T-helper 2 cell treated with Interferon-gamma antibody and Interleukin-4, amounts not matched to agents 5 μg/mL and 100 μg/mL, for 36 hours (primary cell): ENCODE data around the gene FAM53C.

Experiments used
- DNase-seq: peaks from one replicate; pipeline ENCODE4 v3.0.0; 2021; ENCODE audit warnings: low spot score
- H3K27ac Mint-ChIP-seq: one replicate; pipeline ENCODE4 v1.8.0; 2021; ENCODE audit warnings: mild to moderate bottlenecking, mixed read lengths
- H3K27me3 Mint-ChIP-seq: one replicate; pipeline ENCODE4 v1.8.0; 2021; ENCODE audit warnings: low read depth, mixed read lengths
- H3K36me3 Mint-ChIP-seq: one replicate; pipeline ENCODE4 v1.8.0; 2021; ENCODE audit warnings: low read depth, mixed read lengths
- H3K4me1 Mint-ChIP-seq: one replicate; pipeline ENCODE4 v1.8.0; 2021; ENCODE audit warnings: low read depth, mixed read lengths
- H3K4me3 Mint-ChIP-seq: one replicate; pipeline ENCODE4 v1.8.0; 2022; ENCODE audit warnings: mild to moderate bottlenecking, moderate library complexity, mixed read lengths
- H3K9me3 Mint-ChIP-seq: one replicate; pipeline ENCODE4 v1.8.0; 2021; ENCODE audit warnings: mixed read lengths

Gene FAM53C

GRCh38 chr5:138354926-138355378, 16.9 kb downstream of the FAM53C start:
- Mint-ChIP-seq H3K36me3 (peaks cover 23% of the 10 kb centered on the region), H3K4me3 (peak overlapping the region; percentile 88), H3K9me3 (peaks cover 7% of the 10 kb centered on the region), H3K4me1 (peaks cover 31% of the 10 kb centered on the region), H3K27me3 (no peaks in the 10 kb centered on the region), H3K27ac (no peak overlapping the region)
- DNase-seq, result peak; percentile 69

- no peak overlapping the region for H3K27ac Mint-ChIP-seq
- H3K4me3 Mint-ChIP-seq, result no peak overlapping the region
- H3K36me3 Mint-ChIP-seq, result peaks cover 13% of the 10 kb centered on the region
- no peaks in the 10 kb centered on the region for H3K27me3 Mint-ChIP-seq
- H3K9me3 Mint-ChIP-seq, result no peaks in the 10 kb centered on the region
- no peak for DNase-seq
- peaks cover 23% of the 10 kb centered on the region for H3K4me1 Mint-ChIP-seq
Measured at GRCh38 chr5:138359621-138360020, 21.6 kb downstream of the FAM53C start.

GRCh38 chr5:138360941-138361452, 22.9 kb downstream of the FAM53C start:
- no peaks in the 10 kb centered on the region for H3K27me3 Mint-ChIP-seq
- no peak for DNase-seq
- H3K4me3 Mint-ChIP-seq, result no peak overlapping the region
- no peaks in the 10 kb centered on the region for H3K9me3 Mint-ChIP-seq
- peaks cover 10% of the 10 kb centered on the region for H3K36me3 Mint-ChIP-seq
- peak overlapping the region; percentile 62 for H3K27ac Mint-ChIP-seq
- H3K4me1 Mint-ChIP-seq, result peaks cover 11% of the 10 kb centered on the region

GRCh38 chr5:138364576-138364975, 26.5 kb downstream of the FAM53C start:
- H3K27me3 Mint-ChIP-seq, result no peaks in the 10 kb centered on the region
- DNase-seq, result no peak
- peaks cover 13% of the 10 kb centered on the region for H3K4me1 Mint-ChIP-seq
- no peak overlapping the region for H3K27ac Mint-ChIP-seq
- peaks cover 9% of the 10 kb centered on the region for H3K36me3 Mint-ChIP-seq
- no peaks in the 10 kb centered on the region for H3K9me3 Mint-ChIP-seq
- no peak overlapping the region for H3K4me3 Mint-ChIP-seq

GRCh38 chr5:138366632-138367382, 28.7 kb downstream of the FAM53C start:
- DNase-seq, result no peak
- no peak overlapping the region for H3K4me3 Mint-ChIP-seq
- H3K27ac Mint-ChIP-seq, result no peak overlapping the region
- peaks cover 6% of the 10 kb centered on the region for H3K4me1 Mint-ChIP-seq
- no peaks in the 10 kb centered on the region for H3K9me3 Mint-ChIP-seq
- H3K27me3 Mint-ChIP-seq, result no peaks in the 10 kb centered on the region
- peaks cover 2% of the 10 kb centered on the region for H3K36me3 Mint-ChIP-seq

- Mint-ChIP-seq H3K27me3 (no peaks in the 10 kb centered on the region), H3K4me3 (no peak overlapping the region), H3K4me1 (peaks cover 6% of the 10 kb centered on the region), H3K27ac (no peak overlapping the region), H3K36me3 (peaks cover 6% of the 10 kb centered on the region), H3K9me3 (no peaks in the 10 kb centered on the region)
- DNase-seq, result no peak
Measured at GRCh38 chr5:138369261-138369660, 31.2 kb downstream of the FAM53C start.

GRCh38 chr5:138369706-138370105, 31.6 kb downstream of the FAM53C start:
- Mint-ChIP-seq H3K27ac (no peak overlapping the region), H3K36me3 (peaks cover 6% of the 10 kb centered on the region), H3K4me1 (peaks cover 6% of the 10 kb centered on the region), H3K4me3 (no peak overlapping the region), H3K27me3 (no peaks in the 10 kb centered on the region), H3K9me3 (no peaks in the 10 kb centered on the region)
- no peak for DNase-seq

DNA sequence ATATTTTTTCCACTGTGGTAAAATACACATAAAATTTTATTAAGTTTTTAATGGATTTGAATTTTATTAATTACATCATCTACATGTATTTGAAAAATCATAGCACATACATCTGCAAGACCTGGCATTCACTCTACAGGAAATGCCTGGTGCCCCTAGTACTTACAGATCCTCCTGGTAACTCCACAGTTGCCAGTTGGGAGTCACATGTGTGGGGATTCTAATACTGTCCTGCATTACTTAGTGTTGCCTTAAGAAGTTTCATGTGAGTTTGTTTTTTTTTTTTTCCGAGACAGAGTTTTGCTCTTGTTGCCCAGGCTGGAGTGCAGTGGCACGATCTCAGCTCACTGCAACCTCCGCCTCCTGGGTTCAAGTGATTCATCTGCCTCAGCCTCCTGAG, 32.5 kb downstream of the FAM53C start:
- no peak for DNase-seq
- Mint-ChIP-seq H3K4me3 (no peak overlapping the region), H3K4me1 (peaks cover 6% of the 10 kb centered on the region), H3K36me3 (peaks cover 6% of the 10 kb centered on the region), H3K27me3 (no peaks in the 10 kb centered on the region), H3K27ac (no peak overlapping the region), H3K9me3 (no peaks in the 10 kb centered on the region)

DNA sequence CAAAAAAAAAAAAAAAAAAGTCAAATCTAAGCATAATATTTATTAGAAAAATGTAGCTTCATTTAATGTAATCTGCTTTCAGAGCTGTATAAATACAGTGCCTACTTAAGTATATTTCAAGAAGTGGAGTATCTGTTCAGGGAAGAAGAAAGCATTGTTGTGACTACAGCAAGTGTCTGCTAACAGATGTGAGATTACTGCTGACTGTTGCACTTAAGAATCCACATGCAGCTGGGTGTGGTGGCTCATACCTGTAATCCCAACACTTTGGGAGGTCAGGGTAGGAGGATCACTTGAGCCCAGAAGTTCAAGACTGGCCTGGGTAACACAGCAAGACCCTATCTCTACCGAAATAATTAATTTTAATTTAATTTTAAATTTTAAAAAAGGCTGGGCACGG, 33.4 kb downstream of the FAM53C start:
- Mint-ChIP-seq H3K4me3 (no peak overlapping the region), H3K4me1 (peaks cover 4% of the 10 kb centered on the region), H3K27ac (no peak overlapping the region), H3K9me3 (no peaks in the 10 kb centered on the region), H3K27me3 (no peaks in the 10 kb centered on the region), H3K36me3 (peaks cover 6% of the 10 kb centered on the region)
- no peak for DNase-seq

DNA sequence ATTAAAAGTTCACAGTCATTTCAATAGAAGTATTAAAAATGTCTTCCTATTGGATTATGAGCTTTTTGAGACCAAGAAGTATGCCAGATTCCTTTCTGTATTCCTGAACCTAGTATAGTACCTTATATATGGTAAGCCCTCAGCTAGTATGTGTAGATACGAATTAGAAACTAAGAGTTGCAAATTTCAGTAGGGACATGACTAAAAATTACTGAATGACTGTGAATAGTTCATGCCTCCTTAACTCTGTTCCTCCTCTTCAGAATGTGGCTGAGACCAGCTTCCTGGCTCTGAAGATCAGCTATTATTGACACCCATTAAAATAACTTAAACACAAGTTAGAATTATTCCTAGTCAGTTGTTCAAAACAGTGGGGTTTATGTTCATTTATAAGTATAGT, 34.2 kb downstream of the FAM53C start:
- no peak for DNase-seq
- H3K27ac Mint-ChIP-seq, result no peak overlapping the region
- H3K36me3 Mint-ChIP-seq, result peaks cover 9% of the 10 kb centered on the region
- no peak overlapping the region for H3K4me3 Mint-ChIP-seq
- H3K9me3 Mint-ChIP-seq, result no peaks in the 10 kb centered on the region
- H3K27me3 Mint-ChIP-seq, result no peaks in the 10 kb centered on the region
- H3K4me1 Mint-ChIP-seq, result peaks cover 4% of the 10 kb centered on the region

DNA sequence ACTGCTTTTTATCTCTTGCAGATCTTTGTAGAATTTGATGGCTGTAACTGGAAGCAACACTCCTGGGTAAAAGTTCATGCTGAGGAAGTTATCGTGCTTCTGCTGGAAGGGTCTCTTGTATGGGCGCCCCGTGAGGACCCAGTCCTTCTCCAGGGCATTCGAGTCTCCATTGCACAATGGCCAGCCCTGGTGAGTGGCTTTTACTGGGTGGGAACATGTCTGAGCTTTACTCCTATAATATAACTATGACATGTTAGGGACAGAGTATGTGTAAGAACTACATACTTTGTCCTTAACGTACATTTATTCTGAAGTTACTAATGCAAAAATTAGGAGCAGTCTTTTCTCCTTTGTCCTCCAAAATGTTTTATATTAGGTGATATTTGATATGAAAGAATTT, 34.6 kb downstream of the FAM53C start:
- H3K4me3 Mint-ChIP-seq, result no peak overlapping the region
- H3K9me3 Mint-ChIP-seq, result no peaks in the 10 kb centered on the region
- no peaks in the 10 kb centered on the region for H3K27me3 Mint-ChIP-seq
- H3K4me1 Mint-ChIP-seq, result peaks cover 4% of the 10 kb centered on the region
- peaks cover 13% of the 10 kb centered on the region for H3K36me3 Mint-ChIP-seq
- DNase-seq, result no peak
- H3K27ac Mint-ChIP-seq, result no peak overlapping the region

GRCh38 chr5:138382347-138382746, 44.3 kb downstream of the FAM53C start:
- no peaks in the 10 kb centered on the region for H3K27me3 Mint-ChIP-seq
- peaks cover 39% of the 10 kb centered on the region for H3K36me3 Mint-ChIP-seq
- no peaks in the 10 kb centered on the region for H3K9me3 Mint-ChIP-seq
- no peak overlapping the region for H3K4me3 Mint-ChIP-seq
- H3K27ac Mint-ChIP-seq, result no peak overlapping the region
- no peak for DNase-seq
- H3K4me1 Mint-ChIP-seq, result no peaks in the 10 kb centered on the region

GRCh38 chr5:138385660-138386059, 47.6 kb downstream of the FAM53C start:
- H3K9me3 Mint-ChIP-seq, result no peaks in the 10 kb centered on the region
- H3K27ac Mint-ChIP-seq, result no peak overlapping the region
- DNase-seq, result no peak
- no peaks in the 10 kb centered on the region for H3K4me1 Mint-ChIP-seq
- H3K27me3 Mint-ChIP-seq, result no peaks in the 10 kb centered on the region
- no peak overlapping the region for H3K4me3 Mint-ChIP-seq
- peaks cover 30% of the 10 kb centered on the region for H3K36me3 Mint-ChIP-seq

DNA sequence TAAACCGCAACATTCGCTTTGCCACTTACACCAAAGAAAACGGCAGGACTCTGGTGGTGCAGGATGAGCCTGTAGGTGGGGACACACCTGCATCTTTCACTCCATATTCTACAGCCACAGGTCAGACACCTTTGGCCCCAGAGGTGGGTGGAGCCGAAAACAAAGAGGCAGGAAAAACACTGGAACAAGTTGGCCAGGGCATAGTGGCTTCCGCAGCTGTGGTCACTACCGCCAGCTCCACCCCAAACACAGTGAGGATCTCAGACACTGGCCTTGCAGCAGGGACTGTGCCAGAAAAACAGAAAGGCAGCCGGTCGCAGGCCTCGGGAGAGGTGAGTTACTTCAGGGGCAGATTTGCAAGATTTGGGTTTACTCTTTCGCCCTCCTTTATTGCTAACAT, 48.2 kb downstream of the FAM53C start:
- H3K27ac Mint-ChIP-seq, result no peak overlapping the region
- DNase-seq, result no peak
- H3K4me3 Mint-ChIP-seq, result no peak overlapping the region
- no peaks in the 10 kb centered on the region for H3K9me3 Mint-ChIP-seq
- H3K27me3 Mint-ChIP-seq, result no peaks in the 10 kb centered on the region
- peaks cover 36% of the 10 kb centered on the region for H3K36me3 Mint-ChIP-seq
- H3K4me1 Mint-ChIP-seq, result no peaks in the 10 kb centered on the region

DNA sequence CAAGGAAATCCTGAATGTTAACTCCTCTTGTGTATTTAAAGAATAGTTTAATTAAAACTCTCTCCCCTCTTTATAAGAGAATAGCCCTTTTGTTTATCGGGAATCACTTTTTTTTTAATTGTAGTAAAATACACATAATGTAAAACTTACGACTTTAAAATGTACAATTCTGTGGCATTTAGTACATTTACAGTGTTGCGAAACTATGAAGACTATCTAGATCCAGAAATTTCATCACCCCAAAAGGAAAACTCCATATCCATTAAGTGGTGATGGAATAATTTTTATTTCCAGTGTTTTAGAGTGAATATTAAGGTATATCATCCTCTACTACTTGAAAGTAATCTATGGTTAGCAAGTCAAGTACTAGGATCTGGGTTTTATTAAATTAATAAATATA, 51.3 kb downstream of the FAM53C start:
- Mint-ChIP-seq H3K27ac (no peak overlapping the region), H3K4me3 (no peak overlapping the region), H3K27me3 (no peaks in the 10 kb centered on the region), H3K9me3 (no peaks in the 10 kb centered on the region), H3K36me3 (peaks cover 30% of the 10 kb centered on the region), H3K4me1 (no peaks in the 10 kb centered on the region)
- DNase-seq, result no peak
